ENCODE measurements around the gene SP7. TPM values are rescaled to one million over a fixed set of nuclear protein-coding genes. Genes with fewer than 3 reads are reported as not detected.
"Not testable (repeated sequence)": the region's sequence is repeated elsewhere in the genome, so short reads cannot be mapped to it uniquely, and the experiment has no call there.

Gene SP7
- total RNA-seq, 1 donor from 2014 or later, result 0.11 TPM

GRCh38 chr12:53365245-53365904 lies 29.2 kb upstream of the SP7 start:
- no peaks in the 10 kb centered on the region for H3K9me3 Mint-ChIP-seq
- no peaks in the 10 kb centered on the region for H3K36me3 Mint-ChIP-seq (ENCODE audit: low read depth)
- no peaks in the 10 kb centered on the region for H3K27me3 Mint-ChIP-seq (ENCODE audit: low read depth)
- DNase-seq (ENCODE audit: low spot score), result no peak
- peak overlapping the region; percentile 85 for H3K27ac Mint-ChIP-seq
- intact Hi-C loops (cut with micrococcal nuclease), result no loop called here
- H3K4me1 Mint-ChIP-seq (ENCODE audit: low read depth), result peaks cover 8% of the 10 kb centered on the region
- no peak overlapping the region for H3K4me3 Mint-ChIP-seq (ENCODE audit: low read depth)

GRCh38 chr12:53361638-53362037 lies 25.5 kb upstream of the SP7 start:
- intact Hi-C loops (cut with micrococcal nuclease); H3K27me3 Mint-ChIP-seq (ENCODE audit: low read depth); H3K36me3 Mint-ChIP-seq (ENCODE audit: low read depth); H3K9me3 Mint-ChIP-seq; H3K4me1 Mint-ChIP-seq (ENCODE audit: low read depth); H3K4me3 Mint-ChIP-seq (ENCODE audit: low read depth); DNase-seq (ENCODE audit: low spot score); H3K27ac Mint-ChIP-seq: not testable (repeated sequence)

- intact Hi-C loops (cut with micrococcal nuclease), result no loop called here
- H3K4me1 Mint-ChIP-seq (ENCODE audit: low read depth), result no peaks in the 10 kb centered on the region
- H3K9me3 Mint-ChIP-seq, result no peaks in the 10 kb centered on the region
- no peak overlapping the region for H3K4me3 Mint-ChIP-seq (ENCODE audit: low read depth)
- no peaks in the 10 kb centered on the region for H3K36me3 Mint-ChIP-seq (ENCODE audit: low read depth)
- DNase-seq (ENCODE audit: low spot score), result no peak
- no peaks in the 10 kb centered on the region for H3K27me3 Mint-ChIP-seq (ENCODE audit: low read depth)
- H3K27ac Mint-ChIP-seq, result no peak overlapping the region
Measured at GRCh38 chr12:53358836-53359419, 22.8 kb upstream of the SP7 start.

GRCh38 chr12:53355121-53355520 lies 19.0 kb upstream of the SP7 start:
- DNase-seq (ENCODE audit: low spot score), result no peak
- intact Hi-C loops (cut with micrococcal nuclease), result no loop called here
- no peak overlapping the region for H3K4me3 Mint-ChIP-seq (ENCODE audit: low read depth)
- no peaks in the 10 kb centered on the region for H3K27me3 Mint-ChIP-seq (ENCODE audit: low read depth)
- H3K27ac Mint-ChIP-seq, result no peak overlapping the region
- H3K4me1 Mint-ChIP-seq (ENCODE audit: low read depth), result peaks cover 8% of the 10 kb centered on the region
- no peaks in the 10 kb centered on the region for H3K9me3 Mint-ChIP-seq
- H3K36me3 Mint-ChIP-seq (ENCODE audit: low read depth), result no peaks in the 10 kb centered on the region

- H3K27ac Mint-ChIP-seq, result no peak overlapping the region
- H3K36me3 Mint-ChIP-seq (ENCODE audit: low read depth), result no peaks in the 10 kb centered on the region
- H3K9me3 Mint-ChIP-seq, result no peaks in the 10 kb centered on the region
- no peak overlapping the region for H3K4me3 Mint-ChIP-seq (ENCODE audit: low read depth)
- peaks cover 8% of the 10 kb centered on the region for H3K4me1 Mint-ChIP-seq (ENCODE audit: low read depth)
- DNase-seq (ENCODE audit: low spot score), result no peak
- intact Hi-C loops (cut with micrococcal nuclease), result no loop called here
- H3K27me3 Mint-ChIP-seq (ENCODE audit: low read depth), result no peaks in the 10 kb centered on the region
Measured at GRCh38 chr12:53353257-53353655, 17.1 kb upstream of the SP7 start.

- Mint-ChIP-seq H3K4me3 (ENCODE audit: low read depth) (no peak overlapping the region), H3K9me3 (no peaks in the 10 kb centered on the region), H3K36me3 (ENCODE audit: low read depth) (no peaks in the 10 kb centered on the region), H3K4me1 (ENCODE audit: low read depth) (peaks cover 8% of the 10 kb centered on the region), H3K27ac (peak overlapping the region; percentile 60), H3K27me3 (ENCODE audit: low read depth) (no peaks in the 10 kb centered on the region)
- intact Hi-C loops (cut with micrococcal nuclease), result loop anchor here (1.0 kb wide), 4 partner anchors 28 to 156 kb away; partner anchors contain the start of gene SP1
- DNase-seq (ENCODE audit: low spot score), result peak; percentile 73
Measured at GRCh38 chr12:53352331-53353256, 16.4 kb upstream of the SP7 start.

GRCh38 chr12:53347905-53348304 lies 11.8 kb upstream of the SP7 start:
- no peak overlapping the region for H3K27ac Mint-ChIP-seq
- no peaks in the 10 kb centered on the region for H3K36me3 Mint-ChIP-seq (ENCODE audit: low read depth)
- intact Hi-C loops (cut with micrococcal nuclease), result no loop called here
- H3K9me3 Mint-ChIP-seq, result no peaks in the 10 kb centered on the region
- DNase-seq (ENCODE audit: low spot score), result no peak
- H3K4me1 Mint-ChIP-seq (ENCODE audit: low read depth), result peaks cover 21% of the 10 kb centered on the region
- no peak overlapping the region for H3K4me3 Mint-ChIP-seq (ENCODE audit: low read depth)
- H3K27me3 Mint-ChIP-seq (ENCODE audit: low read depth), result no peaks in the 10 kb centered on the region

- peaks cover 15% of the 10 kb centered on the region for H3K4me1 Mint-ChIP-seq (ENCODE audit: low read depth)
- no peak overlapping the region for H3K4me3 Mint-ChIP-seq (ENCODE audit: low read depth)
- no peak overlapping the region for H3K27ac Mint-ChIP-seq
- DNase-seq (ENCODE audit: low spot score), result no peak
- no peaks in the 10 kb centered on the region for H3K9me3 Mint-ChIP-seq
- H3K27me3 Mint-ChIP-seq (ENCODE audit: low read depth), result peaks cover 3% of the 10 kb centered on the region
- intact Hi-C loops (cut with micrococcal nuclease), result no loop called here
- no peaks in the 10 kb centered on the region for H3K36me3 Mint-ChIP-seq (ENCODE audit: low read depth)
Measured at GRCh38 chr12:53346491-53346890, 10.3 kb upstream of the SP7 start.

- intact Hi-C loops (cut with micrococcal nuclease), result loop anchor here (1.0 kb wide), 1 partner anchor 21 kb away; no protein-coding TSS in a partner anchor
Measured at GRCh38 chr12:53345486-53346188, 9.5 kb upstream of the SP7 start.

GRCh38 chr12:53344824-53345485 lies 8.8 kb upstream of the SP7 start:
- DNase-seq (ENCODE audit: low spot score), result peak; percentile 47
- H3K36me3 Mint-ChIP-seq (ENCODE audit: low read depth), result no peaks in the 10 kb centered on the region
- no peaks in the 10 kb centered on the region for H3K9me3 Mint-ChIP-seq
- intact Hi-C loops (cut with micrococcal nuclease), result loop anchor here (1.0 kb wide), 2 partner anchors 21 to 156 kb away; partner anchors contain the start of gene TARBP2
- H3K27ac Mint-ChIP-seq, result peak overlapping the region; percentile 93
- peak overlapping the region; percentile 98 for H3K4me3 Mint-ChIP-seq (ENCODE audit: low read depth)
- H3K27me3 Mint-ChIP-seq (ENCODE audit: low read depth), result peaks cover 7% of the 10 kb centered on the region
- peaks cover 18% of the 10 kb centered on the region for H3K4me1 Mint-ChIP-seq (ENCODE audit: low read depth)

More at GRCh38 chr12:53345486-53346188, 9.5 kb upstream of the SP7 start:
- Mint-ChIP-seq H3K36me3 (ENCODE audit: low read depth) (no peaks in the 10 kb centered on the region), H3K27ac (no peak overlapping the region), H3K27me3 (ENCODE audit: low read depth) (peaks cover 5% of the 10 kb centered on the region), H3K4me3 (ENCODE audit: low read depth) (peak overlapping the region; percentile 98), H3K4me1 (ENCODE audit: low read depth) (peaks cover 15% of the 10 kb centered on the region), H3K9me3 (no peaks in the 10 kb centered on the region)
- no peak for DNase-seq (ENCODE audit: low spot score)

GRCh38 chr12:53344487-53344823 lies 8.3 kb upstream of the SP7 start:
- H3K27ac Mint-ChIP-seq, result peak overlapping the region; percentile 75
- no peak for DNase-seq (ENCODE audit: low spot score)
- peak overlapping the region; percentile 71 for H3K4me3 Mint-ChIP-seq (ENCODE audit: low read depth)
- intact Hi-C loops (cut with micrococcal nuclease), result loop anchor here (1.0 kb wide), 1 partner anchor 157 kb away; the partner anchor contains the start of gene TARBP2
- peaks cover 18% of the 10 kb centered on the region for H3K4me1 Mint-ChIP-seq (ENCODE audit: low read depth)
- peaks cover 7% of the 10 kb centered on the region for H3K27me3 Mint-ChIP-seq (ENCODE audit: low read depth)
- H3K36me3 Mint-ChIP-seq (ENCODE audit: low read depth), result no peaks in the 10 kb centered on the region
- H3K9me3 Mint-ChIP-seq, result no peaks in the 10 kb centered on the region

GRCh38 chr12:53343969-53344368 lies 7.8 kb upstream of the SP7 start:
- DNase-seq (ENCODE audit: low spot score), result no peak
- Mint-ChIP-seq H3K9me3 (no peaks in the 10 kb centered on the region), H3K27ac (peak overlapping the region; percentile 75), H3K27me3 (ENCODE audit: low read depth) (peaks cover 7% of the 10 kb centered on the region), H3K36me3 (ENCODE audit: low read depth) (no peaks in the 10 kb centered on the region), H3K4me1 (ENCODE audit: low read depth) (peaks cover 18% of the 10 kb centered on the region), H3K4me3 (ENCODE audit: low read depth) (peak overlapping the region; percentile 71)
- intact Hi-C loops (cut with micrococcal nuclease), result loop anchor here (1.0 kb wide), 1 partner anchor 157 kb away; the partner anchor contains the start of gene TARBP2

Data from activated T-helper 2 cell treated with anti-CD3 and anti-CD28 coated beads, Interferon-gamma antibody, Interleukin-2, Interleukin-4, amounts not matched to agents 10 μg/mL and 5 μg/mL and 100 μg/mL, durations not matched to agents 14 hours and 24 hours and 36 hours (primary cell).